ENCODE data around the gene STAT5A. TPM values are rescaled to one million over a fixed set of nuclear protein-coding genes. Genes with fewer than 3 reads are reported as not detected.

Gene STAT5A
- total and polyA plus RNA-seq, 9 of the 15 experiments (the other 6 are each of a cell fraction or from before 2014, with no cell fraction given), result 79.9 to 415 (median 196) TPM

DNA sequence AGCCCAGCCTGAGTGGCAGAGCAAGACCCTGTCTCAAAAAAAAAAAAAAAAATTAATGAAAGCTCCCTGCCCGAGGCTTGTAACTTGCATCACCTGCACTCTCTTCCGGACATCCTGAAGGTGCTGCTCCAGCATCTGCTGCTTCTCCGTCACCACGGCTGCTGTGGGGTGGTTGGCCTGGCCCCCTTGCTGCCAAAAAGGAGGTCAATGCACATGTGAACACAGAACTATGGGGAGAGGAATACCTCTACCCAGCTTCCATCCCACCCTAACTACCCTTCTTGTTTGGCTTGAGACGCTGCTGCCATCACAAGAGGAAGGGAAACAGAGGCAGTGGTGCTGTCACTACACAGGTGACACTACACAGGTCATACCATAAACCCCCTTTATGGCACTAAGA lies 50.9 kb downstream of the STAT5A start (continued):
- TF ChIP-seq FOXA3 (CRISPR knock-in tag; conservative IDR thresholded peaks at IDR 0.05 in 1 of 2, IDR thresholded peaks at IDR 0.05 in 1 of 2), result no peak

DNA sequence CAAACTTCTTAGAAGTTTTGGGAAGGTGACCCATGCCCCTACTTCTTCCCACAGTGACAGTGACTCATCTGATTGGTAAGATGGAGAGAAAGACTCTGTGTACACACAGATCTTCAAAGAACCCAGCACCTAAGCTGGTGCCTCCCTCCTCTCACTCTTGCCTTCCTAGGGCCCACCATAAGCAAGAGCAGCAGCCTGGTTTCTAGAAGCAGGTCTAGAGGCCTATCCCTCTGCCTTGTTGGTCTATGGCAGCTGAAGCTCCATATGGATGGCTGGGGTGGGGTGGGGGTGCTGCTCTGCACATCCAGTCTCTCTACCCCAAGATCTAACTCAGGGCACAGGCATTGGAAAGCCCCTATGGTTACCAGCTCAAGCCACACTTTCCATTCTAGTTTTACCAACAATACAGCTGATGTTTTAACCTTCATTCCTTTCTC lies 52.4 kb downstream of the STAT5A start:
- no peak for DNase-seq (ENCODE audit: extremely low read depth in 1 of 4, low spot score in 3 of 4)
- Histone ChIP-seq H3K9me3 (replicated peaks; ENCODE audit: control insufficient read depth, insufficient read depth, low read depth, low read length) (no peaks in the 10 kb centered on the region), H3K36me3 (ENCODE audit: control insufficient read depth, insufficient read depth, low read length) (peaks cover 77% of the 10 kb centered on the region), H3K9ac (ENCODE audit: insufficient read depth in 1 of 2, low read depth in 2 of 2, low read length in 2 of 2) (peak overlapping the region in 1 of 2 experiments; percentile 19; a peak in 1 of 4 replicates), H3K27ac (ENCODE audit: extremely low read depth, low read depth, low read length) (no peak overlapping the region), H4K20me1 (replicated peaks; ENCODE audit: control insufficient read depth, insufficient read depth, low read length) (no peaks in the 10 kb centered on the region), H3K4me1 (replicated peaks in 1 of 2; ENCODE audit: control insufficient read depth in 2 of 2, insufficient read depth in 2 of 2, low read length in 2 of 2) (no peaks in the 10 kb centered on the region; a peak in 1 of 5 replicates), H3K79me2 (ENCODE audit: control insufficient read depth, insufficient read depth, low read length) (no peaks in the 10 kb centered on the region), H2AFZ (ENCODE audit: low read depth, low read length) (no peak overlapping the region), H3K9me1 (ENCODE audit: control insufficient read depth, insufficient read depth, low read length) (no peaks in the 10 kb centered on the region), H3K27me3 (ENCODE audit: control insufficient read depth in 2 of 2, insufficient read depth in 2 of 2, low read length in 2 of 2) (no peaks in the 10 kb centered on the region), H3K4me3 (no peak overlapping the region), H3K4me2 (ENCODE audit: insufficient read depth, low read length) (no peak overlapping the region)
- ChIA-PET CTCF (ENCODE audit: low intra/inter-chr PET ratio) (no interaction called here), POLR2A (interaction anchor here (0.8 to 1.8 kb wide), 4 partner anchors 9 to 100 kb away, joined by 3 to 5 read pairs (median 4); no protein-coding TSS in a partner anchor)
- intact Hi-C loops (cut with micrococcal nuclease), result no loop called here
- no peak; the same call in 2 of the 3 replicates for ATAC-seq
- TF ChIP-seq TRIM28 (IDR thresholded peaks at IDR 0.05), result no peak
- peak; percentile 42; the same call in 1 of the 2 replicates for TF ChIP-seq FOSL1 (tag; conservative IDR thresholded peaks at IDR 0.05)
- no peak for FAIRE-seq
- in situ Hi-C loops (cut with MboI), result no loop called here
- BruUV-seq (replicated peaks), result no TSS peak

DNA sequence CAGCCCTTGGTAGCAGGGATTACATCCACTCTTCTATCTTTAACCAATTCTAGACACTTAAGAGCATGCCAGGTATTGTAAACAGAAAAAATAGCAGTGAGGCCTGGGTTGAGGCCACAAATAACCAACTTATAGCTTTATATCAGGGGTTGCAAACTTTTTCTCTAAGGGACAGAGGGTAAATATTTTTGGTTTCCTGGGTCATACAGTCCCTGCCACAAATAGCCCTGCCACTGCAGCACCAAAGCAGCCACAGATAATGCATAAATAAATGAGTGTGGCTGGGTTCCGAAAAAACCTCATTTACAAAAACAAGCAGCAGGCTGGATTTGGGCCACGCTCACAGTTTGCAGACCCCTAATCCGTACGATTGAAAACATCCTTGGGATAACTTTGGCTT lies 53.3 kb downstream of the STAT5A start:
- WGBS (ENCODE audit: insufficient coverage, low coverage, missing lambda C conversion rate), result 94% methylated on average over 4 of the region's 4 CpGs
- no peaks in the 10 kb centered on the region for H3K27me3 ChIP-seq (ENCODE audit: control insufficient read depth in 2 of 2, insufficient read depth in 2 of 2, low read length in 2 of 2)
- CTCF ChIA-PET (ENCODE audit: low intra/inter-chr PET ratio), result no interaction called here
- no peaks in the 10 kb centered on the region for H3K9me1 ChIP-seq (ENCODE audit: control insufficient read depth, insufficient read depth, low read length)
- ATAC-seq, result no peak
- no peak overlapping the region for H2AFZ ChIP-seq (ENCODE audit: low read depth, low read length)
- H3K36me3 ChIP-seq (ENCODE audit: control insufficient read depth, insufficient read depth, low read length), result peaks cover 77% of the 10 kb centered on the region
- no TSS peak for BruUV-seq (replicated peaks)
- no peak for FAIRE-seq
- intact Hi-C loops (cut with micrococcal nuclease) (no loop called here), in situ Hi-C loops (cut with MboI) (no loop called here)
- no peak overlapping the region for H3K4me2 ChIP-seq (ENCODE audit: insufficient read depth, low read length)
- DNase-seq (ENCODE audit: extremely low read depth in 1 of 4, low spot score in 3 of 4), result no peak
- no peak overlapping the region for H3K27ac ChIP-seq (ENCODE audit: extremely low read depth, low read depth, low read length)
- H4K20me1 ChIP-seq (replicated peaks; ENCODE audit: control insufficient read depth, insufficient read depth, low read length), result no peaks in the 10 kb centered on the region
- POLR2A ChIA-PET, result interaction anchor here (0.8 to 1.8 kb wide), 4 partner anchors 8 to 101 kb away, joined by 3 to 5 read pairs (median 4); no protein-coding TSS in a partner anchor
- H3K4me1 ChIP-seq (replicated peaks in 1 of 2; ENCODE audit: control insufficient read depth in 2 of 2, insufficient read depth in 2 of 2, low read length in 2 of 2), result no peaks in the 10 kb centered on the region; a peak in 1 of 5 replicates
- H3K79me2 ChIP-seq (ENCODE audit: control insufficient read depth, insufficient read depth, low read length), result no peaks in the 10 kb centered on the region
- no peak overlapping the region for H3K4me3 ChIP-seq
- H3K9me3 ChIP-seq (replicated peaks; ENCODE audit: control insufficient read depth, insufficient read depth, low read depth, low read length), result no peaks in the 10 kb centered on the region
- no peak overlapping the region for H3K9ac ChIP-seq (ENCODE audit: insufficient read depth in 1 of 2, low read depth in 2 of 2, low read length in 2 of 2)
- TF ChIP-seq BRCA1 (IDR thresholded peaks at IDR 0.05) (no peak), BRCA1 (CRISPR knock-in tag; IDR thresholded peaks at IDR 0.05) (no peak), SAP30 (IDR thresholded peaks at IDR 0.05; ENCODE audit: borderline replicate concordance, insufficient read depth, low read depth, low read length, poor library complexity, severe bottlenecking) (no peak)
- TF ChIP-seq, protein P1, sequence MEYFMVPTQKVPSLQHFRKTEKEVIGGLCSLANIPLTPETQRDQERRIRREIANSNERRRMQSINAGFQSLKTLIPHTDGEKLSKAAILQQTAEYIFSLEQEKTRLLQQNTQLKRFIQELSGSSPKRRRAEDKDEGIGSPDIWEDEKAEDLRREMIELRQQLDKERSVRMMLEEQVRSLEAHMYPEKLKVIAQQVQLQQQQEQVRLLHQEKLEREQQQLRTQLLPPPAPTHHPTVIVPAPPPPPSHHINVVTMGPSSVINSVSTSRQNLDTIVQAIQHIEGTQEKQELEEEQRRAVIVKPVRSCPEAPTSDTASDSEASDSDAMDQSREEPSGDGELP (CRISPR knock-in tag; IDR thresholded peaks at IDR 0.05; ENCODE audit: borderline replicate concordance), result no peak
- TF ChIP-seq, protein P2, sequence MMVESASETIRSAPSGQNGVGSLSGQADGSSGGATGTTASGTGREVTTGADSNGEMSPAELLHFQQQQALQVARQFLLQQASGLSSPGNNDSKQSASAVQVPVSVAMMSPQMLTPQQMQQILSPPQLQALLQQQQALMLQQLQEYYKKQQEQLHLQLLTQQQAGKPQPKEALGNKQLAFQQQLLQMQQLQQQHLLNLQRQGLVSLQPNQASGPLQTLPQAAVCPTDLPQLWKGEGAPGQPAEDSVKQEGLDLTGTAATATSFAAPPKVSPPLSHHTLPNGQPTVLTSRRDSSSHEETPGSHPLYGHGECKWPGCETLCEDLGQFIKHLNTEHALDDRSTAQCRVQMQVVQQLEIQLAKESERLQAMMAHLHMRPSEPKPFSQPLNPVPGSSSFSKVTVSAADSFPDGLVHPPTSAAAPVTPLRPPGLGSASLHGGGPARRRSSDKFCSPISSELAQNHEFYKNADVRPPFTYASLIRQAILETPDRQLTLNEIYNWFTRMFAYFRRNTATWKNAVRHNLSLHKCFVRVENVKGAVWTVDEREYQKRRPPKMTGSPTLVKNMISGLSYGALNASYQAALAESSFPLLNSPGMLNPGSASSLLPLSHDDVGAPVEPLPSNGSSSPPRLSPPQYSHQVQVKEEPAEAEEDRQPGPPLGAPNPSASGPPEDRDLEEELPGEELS (CRISPR knock-in tag; IDR thresholded peaks at IDR 0.05; ENCODE audit: borderline replicate concordance), result no peak

All from K562 (cell line).